Suppressor macrophage (primary cell): ENCODE results near the gene ZBTB37.
"Not testable (repeated sequence)": the region's sequence is repeated elsewhere in the genome, so short reads cannot be mapped to it uniquely, and the experiment has no call there.

ENCODE experiments used
- DNase-seq, 4 experiments: peaks; one replicate each; pipeline ENCODE4 v3.0.0-alpha.2; 2020 to 2022

ZBTB37 gene

DNA sequence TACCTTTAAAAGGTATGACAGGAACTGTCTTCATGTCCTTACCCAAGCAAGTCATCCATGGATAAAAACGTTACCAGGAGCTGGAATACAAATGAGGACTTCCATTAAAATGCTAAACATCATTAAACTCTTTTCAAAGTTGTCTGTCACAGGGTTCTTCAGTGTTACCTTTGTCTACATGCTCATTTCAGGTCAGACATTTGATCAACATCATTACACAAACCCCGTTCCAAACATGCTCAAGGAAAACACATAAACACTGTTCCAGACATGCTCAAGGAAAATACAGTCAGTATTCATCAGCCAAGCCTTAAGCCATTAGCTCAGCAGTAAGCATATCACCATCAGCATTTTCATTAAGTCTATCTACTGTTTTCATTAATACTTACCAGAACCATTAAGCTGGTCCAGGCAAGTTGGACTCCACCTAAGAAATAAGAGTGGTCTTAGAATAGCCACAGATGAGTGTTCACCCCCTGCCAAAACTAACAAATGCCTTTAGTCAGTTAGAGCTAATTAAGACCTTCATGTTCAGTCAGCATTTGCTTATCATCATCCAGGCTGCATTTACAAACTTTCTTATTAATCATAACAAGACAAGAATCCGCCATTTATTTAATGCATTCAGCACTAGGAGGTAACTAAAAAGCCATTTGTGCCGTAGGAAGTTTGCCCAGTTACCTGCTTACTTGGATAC lies 2.6 kb upstream of the ZBTB37 start:
- DNase-seq: no peak

DNA sequence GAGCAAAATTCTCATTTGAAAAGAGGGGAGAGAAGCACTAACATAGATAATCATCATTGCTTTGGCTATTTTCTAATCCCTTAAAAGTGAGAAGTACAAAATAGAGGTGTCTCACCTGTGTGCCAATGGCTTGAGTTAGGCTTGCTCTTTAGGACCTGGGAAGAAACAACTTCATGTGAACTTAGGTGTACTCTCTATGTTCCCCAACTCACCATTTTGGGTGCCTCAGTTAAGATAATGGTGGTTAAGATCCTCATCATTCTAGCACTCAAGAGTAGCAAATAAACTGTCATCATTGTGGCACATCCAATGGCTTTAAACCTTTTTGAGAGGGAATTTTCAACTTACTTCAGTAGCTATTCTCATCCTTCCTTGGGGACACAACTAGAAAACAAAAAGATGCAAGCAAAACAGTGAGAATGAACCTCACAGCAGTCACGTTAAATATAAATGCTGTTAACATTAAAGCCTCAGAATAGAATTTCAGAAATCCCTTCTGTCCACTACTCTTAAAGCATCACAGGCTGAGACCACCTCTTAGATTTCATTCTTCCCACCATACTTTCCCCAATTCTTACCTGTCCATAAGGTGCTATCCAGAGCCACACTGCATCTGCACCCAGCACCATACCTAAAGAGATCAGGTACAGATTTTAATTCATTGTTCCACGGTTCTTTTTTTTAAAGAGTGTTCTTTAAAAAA lies 1.6 kb upstream of the ZBTB37 start:
- DNase-seq: no peak

DNA sequence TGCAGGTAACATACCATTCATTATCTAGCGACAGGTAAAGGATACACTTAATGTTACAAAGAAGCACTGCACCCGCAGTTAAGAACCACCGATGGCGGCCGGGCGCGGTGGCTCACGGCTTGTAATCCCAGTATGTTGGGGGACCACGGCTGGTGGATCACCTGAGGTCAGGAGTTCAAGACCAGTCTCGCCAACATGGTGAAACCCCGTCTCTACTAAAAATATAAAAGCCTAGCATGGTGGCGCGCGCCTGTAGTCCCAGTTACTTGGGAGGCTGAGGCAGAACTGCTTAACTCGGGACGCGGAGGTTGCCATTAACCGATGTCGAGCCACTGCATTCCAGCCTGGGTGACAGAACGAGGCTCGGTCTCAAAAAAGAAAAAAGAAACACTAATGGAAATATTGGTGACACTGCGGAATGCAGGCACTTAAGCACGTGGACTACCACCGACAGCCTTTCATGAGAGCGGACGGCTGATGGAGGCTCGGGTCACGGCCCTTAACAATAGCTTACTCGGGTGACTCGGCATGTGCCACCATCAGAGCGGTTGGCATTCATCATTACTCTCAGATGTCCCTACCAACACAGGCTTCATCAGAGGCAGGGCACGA lies 933 bp upstream of the ZBTB37 start:
- DNase-seq: no peak

DNA sequence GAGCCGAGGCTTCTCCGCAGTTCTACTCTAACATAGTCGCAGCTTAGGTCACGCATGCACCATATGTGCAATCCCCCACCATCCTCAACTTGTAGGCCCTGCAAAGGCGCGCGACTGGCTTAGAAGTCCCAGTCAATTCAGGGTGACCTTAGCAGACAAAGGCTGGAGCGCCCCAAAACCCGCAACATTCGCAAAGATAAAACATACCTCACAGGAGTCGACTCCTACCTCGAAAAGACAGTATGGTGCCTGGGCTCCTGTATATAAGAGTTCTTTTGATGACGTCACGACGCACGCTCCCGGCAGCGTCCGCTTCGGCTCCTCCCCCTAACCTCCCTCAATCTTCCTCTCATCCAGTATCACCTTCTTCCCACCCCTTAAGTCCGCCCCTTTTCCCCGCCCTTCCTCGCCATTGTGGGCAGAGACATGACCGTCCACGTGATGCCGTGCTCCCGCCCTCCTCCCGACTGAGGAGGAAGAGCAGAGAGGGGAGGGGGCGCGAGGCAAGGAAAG lies 371 bp upstream of the ZBTB37 start, which contains the start of gene GAS5:
GAS5 (minus strand) TSS at position 237 of the 513 bp plus-strand sequence.
- DNase-seq: peak; percentile 98 to 99 (median 98)

DNA sequence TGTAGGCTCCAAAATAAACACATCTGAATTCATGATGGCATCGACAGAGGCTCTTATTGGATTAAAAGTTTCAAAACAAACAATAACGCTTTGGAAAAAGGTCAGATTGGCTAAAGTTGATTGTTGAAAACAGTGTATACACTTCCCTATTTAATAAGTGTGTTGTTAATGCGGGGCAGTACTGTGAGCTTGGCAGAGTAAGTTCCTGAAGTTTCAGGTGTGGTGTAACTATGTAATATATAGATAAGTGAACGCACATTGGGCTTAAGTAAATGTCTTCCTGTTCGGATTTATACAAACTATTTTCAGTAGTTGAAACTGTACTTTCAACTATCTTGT lies 810 bp downstream of the ZBTB37 start:
- peak in 2 of 4 experiments; percentile 9 to 46 for DNase-seq

DNA sequence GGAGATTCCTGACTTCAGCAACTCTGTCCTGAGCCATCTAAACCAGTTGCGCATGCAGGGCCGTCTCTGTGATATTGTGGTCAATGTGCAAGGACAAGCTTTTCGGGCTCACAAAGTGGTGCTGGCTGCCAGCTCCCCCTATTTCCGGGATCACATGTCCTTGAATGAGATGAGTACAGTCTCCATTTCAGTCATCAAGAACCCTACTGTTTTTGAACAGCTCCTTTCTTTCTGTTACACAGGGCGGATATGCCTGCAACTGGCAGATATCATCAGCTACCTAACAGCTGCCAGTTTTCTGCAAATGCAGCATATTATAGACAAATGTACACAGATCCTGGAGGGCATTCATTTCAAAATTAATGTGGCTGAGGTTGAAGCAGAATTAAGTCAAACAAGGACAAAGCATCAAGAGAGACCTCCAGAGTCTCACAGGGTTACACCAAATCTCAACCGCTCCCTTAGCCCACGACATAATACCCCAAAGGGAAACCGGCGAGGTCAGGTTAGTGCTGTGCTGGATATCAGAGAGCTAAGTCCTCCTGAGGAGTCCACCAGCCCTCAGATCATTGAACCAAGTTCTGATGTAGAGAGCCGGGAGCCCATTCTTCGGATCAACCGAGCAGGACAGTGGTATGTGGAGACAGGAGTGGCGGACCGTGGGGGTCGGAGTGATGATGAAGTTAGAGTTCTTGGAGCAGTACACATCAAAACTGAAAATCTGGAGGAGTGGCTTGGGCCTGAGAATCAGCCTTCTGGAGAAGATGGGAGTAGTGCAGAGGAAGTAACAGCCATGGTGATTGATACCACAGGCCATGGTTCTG lies 2.3 kb downstream of the ZBTB37 start:
- DNase-seq: peak in 1 of 4 experiments; percentile 24

DNA sequence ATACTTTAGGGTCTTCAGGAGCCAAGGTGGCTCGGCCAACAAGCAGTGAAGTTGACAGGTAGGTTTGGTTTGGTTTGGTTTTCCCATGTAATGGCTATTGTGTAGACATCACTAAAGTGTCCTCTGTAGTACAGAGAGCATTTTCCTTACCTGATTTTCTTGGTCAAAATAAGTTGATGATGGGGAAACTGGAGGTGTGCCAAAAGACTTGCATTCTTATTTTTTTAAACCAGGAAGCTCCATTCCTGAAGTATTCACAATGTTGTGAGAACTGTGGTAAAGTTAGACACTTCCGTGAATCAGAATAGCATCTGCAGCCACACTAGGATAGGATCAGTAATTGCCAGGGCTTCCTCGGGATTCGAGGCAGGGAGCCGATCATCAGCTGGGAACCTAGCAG lies 2.9 kb downstream of the ZBTB37 start:
- DNase-seq: no peak

DNA sequence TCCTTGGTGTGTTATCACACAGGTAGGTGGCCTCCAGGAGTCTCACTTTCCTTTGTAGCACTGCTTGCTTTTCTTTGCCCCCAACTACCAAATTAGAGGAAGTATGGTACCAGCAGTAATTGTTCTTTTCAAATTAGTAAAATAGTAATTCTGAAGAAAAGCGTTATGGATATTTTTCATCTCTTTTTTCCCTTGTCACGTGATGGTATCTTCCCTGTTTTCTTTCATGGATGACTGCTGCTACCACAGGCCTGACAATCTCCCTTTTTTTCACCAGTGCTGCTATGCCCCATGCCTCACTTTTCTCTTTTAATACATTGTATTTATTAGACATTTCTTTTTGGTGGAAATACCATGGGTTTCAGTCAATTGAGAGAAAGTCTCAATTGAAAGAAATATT lies 3.3 kb downstream of the ZBTB37 start:
- no peak for DNase-seq

DNA sequence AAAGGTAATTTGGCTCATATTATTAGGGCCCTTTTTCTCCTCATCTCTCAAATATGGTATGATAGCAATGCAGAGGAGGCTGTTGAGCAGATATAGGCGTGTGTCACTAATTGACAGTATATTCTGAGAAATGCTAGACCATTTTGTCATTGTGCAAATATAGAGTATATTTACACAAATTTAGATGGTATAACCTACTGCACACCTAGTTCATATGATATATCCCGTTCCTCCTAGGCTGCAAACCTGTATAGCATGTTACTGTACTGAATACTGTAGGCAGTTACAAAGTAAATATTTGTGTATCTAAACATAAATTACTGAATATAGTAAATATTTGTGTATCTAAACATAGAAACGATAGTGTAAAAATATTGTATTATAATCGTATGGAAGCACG lies 8.6 kb downstream of the ZBTB37 start:
- no peak for DNase-seq

DNA sequence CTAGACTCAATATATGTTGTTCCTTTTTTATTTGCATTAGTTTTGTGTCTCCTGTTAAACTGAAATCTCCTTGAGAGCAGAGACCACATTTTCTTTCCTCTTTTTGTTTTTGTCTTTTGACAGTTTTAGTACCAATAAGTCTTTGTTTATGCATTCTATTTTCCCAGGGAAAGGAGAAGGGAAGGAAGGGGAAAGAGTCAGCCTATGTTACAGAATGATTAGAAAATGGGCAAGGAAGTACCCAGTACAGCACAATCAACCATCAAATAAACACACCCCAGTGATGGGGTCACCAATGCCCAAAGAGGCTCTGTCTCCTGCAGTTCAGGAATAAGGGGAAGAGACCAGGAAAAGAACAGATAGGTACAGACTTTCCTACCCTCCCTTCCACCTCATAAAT lies 10.1 kb downstream of the ZBTB37 start:
- DNase-seq: no peak

DNA sequence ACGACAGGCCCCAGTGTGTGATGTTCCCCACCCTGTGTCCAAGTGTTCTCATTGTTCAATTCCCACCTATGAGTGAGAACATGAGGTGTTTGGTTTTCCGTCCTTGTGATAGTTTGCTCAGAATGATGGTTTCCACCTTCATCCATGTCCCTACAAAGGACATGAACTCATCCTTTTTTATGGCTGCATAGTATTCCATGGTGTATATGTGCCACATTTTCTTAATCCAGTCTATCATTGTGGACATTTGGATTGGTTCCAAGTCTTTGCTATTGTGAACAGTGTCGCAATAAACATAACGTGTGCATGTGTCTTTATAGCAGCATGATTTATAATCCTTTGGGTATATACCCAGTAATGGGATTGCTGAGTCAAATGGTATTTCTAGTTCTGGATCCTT lies 12.9 kb downstream of the ZBTB37 start:
- DNase-seq: not testable (repeated sequence)

DNA sequence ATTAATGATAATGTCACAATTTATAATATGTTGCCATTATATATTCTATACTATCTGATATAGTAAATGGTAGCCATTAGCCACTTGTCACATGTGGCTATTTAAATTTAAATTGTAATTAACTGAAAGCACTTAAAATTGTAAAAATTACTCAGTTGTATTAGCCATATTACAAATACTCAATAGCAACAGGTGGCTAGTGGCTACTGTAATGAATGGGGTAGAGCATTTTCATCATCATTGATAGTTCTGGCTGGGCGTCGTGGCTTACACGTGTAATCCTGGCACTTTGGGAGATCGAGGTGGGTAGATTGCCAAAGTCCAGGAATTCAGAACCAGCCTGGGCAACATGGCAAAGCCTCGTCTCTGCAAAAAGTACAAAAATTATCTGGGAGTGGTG lies 16.5 kb downstream of the ZBTB37 start:
- no peak for DNase-seq

DNA sequence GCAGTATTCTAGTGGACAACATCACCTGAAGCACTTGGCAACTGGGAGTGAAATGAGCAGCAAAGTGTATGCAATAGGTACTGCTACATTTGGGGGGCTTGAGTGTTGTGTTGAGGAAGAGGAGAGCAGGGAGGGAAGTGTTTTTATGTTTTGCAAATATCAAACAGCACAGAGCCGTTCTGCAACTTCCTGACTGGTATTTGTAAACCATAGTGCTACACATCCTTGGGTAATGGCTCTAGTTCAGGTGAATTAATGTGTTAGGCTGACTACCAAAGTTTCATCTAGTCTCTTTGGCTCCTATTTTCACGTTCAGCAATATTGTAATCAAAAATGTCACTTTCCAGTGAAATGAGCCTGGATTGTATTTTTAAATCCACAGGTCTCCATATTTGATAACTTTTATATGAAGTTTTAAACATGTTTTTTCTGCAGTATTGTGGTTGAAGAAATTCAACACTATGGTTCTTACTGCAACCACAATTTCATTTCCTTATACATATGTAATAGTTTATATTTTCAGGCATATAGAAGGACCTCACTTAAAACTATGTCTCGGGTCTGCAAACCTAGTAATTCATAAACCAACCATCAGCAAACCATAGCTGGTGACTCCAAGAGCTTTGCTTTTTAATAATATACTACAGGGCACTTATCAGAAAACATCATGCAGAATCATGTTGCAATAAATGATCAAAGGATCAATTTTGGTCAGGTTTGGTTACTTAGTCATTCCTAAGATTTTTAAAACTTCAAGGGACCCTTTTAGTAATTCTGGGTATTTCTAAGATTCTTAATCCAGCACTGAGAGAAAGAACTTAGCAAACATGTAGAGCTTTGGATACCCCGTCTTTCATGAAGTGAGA lies 18.8 kb downstream of the ZBTB37 start:
- no peak for DNase-seq

DNA sequence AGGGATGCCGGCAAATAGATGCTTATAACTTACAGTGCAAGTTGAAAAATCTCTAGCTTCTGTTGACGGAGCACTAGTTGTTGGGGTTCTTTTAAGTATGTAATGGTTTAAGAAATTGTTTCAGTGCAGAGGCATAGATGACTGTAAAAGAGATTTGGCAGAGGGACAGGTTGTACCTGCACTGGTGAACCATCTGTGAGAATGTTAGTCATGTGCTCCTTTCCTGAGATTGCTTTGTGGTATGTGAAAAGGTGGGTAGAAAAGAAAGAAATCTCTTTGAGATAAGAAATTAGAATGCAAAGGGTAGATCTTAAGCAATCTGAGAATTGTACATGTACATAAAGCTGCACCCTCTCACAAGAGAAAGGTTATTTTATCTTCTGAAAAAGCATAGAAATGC lies 19.4 kb downstream of the ZBTB37 start:
- no peak for DNase-seq

DNA sequence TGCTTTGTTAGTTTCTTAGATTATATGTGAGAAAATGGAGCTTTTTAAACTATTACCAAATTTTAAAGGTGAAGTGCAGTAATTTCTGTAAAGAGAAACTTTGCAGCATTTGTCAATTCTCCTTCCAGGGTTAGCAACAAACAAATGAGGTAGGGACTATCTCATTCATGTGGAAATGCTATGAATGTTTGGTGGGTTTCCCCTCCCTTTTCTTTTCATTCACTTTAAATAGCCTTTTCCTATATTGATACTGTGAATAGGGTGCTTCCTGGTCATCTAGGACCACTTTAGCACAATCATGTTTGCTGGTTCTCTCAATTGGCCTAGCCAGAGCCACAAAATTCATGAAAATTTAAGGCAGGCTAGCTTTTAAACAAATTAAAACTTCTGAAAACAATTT lies 20.6 kb downstream of the ZBTB37 start:
- no peak for DNase-seq

DNA sequence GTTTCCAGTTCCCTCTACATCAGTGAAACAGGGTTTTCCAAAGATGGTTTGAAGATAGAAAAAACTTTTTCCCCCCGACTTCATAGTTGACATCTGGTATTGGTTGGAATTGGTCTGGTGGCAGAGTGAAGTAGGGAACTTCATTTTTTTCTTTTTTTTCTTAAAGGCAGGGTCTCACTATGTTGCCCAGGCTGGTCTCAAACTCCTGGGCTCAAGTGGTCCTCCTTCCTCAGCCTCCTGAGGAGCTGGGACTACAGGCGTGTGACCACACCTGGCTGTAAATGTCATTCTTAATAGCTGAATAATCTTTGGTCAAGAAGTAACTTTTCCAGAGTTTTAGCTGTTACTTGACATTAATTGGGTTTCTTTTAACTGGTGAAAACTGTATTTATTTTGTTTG lies 21.7 kb downstream of the ZBTB37 start:
- DNase-seq: no peak

DNA sequence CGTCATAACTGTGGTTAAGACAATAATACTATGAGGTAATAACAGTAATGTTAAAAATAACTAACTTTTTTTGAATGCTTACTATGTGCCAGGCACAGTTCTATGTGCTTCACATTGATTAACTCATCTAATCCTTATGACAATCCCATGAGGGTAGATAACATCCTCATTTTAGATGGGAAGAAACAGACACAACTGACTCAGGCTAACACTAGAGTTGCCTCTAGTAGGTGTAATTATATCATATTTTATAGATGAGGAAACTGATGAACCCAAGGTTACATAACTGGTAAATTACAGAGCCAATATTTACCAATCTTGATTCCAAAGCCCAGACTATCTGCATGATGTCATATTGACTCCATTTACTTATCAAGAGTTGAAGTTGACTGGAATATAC lies 25.4 kb downstream of the ZBTB37 start:
- DNase-seq: peak; percentile 2 to 65 (median 34)

DNA sequence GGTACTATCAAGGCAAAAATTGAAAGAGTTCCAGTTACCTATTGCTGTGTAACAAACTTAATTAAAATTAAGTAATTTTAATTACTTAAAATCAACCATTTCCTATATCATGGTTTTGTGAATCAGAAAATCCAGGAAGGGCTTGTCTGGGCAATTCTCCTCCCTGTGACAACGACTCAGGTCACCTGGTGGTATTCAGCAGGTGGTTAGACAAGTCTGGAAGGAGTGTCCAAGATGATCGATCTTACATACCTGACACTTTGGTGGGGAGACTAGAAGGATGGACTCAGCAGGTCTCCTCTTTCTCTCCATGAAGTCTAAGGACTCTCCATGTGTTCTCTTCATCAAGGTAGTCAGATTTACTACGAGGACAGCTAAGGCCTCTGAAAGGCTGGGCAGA lies 26.0 kb downstream of the ZBTB37 start:
- DNase-seq: no peak

DNA sequence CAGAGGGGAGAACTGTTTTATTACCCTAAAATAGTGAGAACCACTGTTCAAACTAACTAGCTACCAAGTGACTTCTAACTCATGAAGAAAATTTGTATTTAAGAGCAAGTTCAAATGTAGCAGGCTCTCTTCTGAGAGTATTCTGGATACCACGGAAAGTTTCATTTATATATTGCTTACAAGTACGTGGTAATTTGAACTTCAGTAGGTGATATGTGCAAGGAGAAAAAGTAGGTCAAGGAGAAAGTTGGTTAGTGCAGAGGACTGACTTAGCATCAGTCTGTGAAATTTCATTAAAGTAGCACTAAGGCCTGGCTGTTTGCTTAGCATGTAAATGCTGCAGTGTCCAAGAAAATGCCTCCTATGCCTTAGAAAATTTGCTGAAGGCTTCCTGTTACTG lies 32.2 kb downstream of the ZBTB37 start:
- DNase-seq: no peak

DNA sequence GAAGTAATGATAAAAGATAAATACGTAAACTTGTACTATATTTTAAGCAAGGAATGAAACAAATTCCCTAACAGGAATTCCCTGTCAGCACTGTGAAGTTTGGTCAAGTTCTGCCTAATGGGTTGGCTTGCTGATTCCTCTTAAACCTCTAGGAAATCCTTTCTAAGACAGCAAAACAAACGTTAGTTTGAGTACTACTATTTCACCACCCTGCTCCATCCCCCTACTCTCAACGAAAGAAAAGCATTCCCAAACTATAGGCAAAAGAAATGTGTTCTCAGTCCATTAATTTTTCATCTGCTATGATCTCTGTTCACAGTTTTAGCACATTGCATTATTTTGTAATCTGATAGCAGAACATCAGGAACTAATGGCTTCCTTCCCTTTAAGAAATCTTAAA lies 32.8 kb downstream of the ZBTB37 start:
- DNase-seq: no peak

DNA sequence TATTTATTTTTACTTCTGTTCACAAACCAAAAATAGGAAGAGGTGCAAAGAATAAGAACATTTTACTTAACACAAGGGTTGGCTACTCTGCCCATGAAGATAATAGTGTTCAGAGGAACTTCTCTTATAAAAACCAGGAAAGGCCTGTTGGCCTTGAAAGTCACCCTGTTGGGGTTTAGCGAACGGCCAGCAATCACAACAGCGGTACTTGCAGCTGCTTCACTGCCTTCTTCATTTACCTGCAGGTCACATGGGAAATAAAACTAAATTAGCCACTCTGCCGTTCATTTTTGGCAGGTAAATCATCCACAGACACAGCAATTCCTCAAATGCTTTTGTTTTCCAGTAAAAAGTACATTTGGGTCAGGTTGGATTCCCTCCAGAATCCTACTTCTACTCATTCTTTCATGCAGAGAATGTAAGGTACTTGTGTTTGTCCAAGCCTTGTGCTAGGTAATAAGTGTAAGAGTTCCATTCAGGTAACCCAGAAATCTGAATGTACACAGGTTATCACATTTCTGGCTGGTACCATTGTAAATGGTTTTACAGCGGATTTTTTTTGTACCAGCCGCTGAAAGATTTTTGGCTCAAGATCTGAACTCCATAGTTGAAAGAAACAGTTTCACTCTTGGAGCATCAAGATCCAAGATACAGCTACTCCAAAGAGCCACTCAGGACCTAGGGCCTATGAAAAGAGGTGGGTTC lies 35.8 kb downstream of the ZBTB37 start:
- no peak for DNase-seq
